Measurements from ENCODE around the gene WNT1. TPM values are rescaled to one million over a fixed set of nuclear protein-coding genes. Genes with fewer than 3 reads are reported as not detected.

WNT1 gene
- total RNA-seq, 1 experiment from 2014 or later: not detected

GRCh38 chr12:48973531-48973930 is 4.6 kb upstream of the WNT1 start:
- Histone ChIP-seq H3K9me3 (ENCODE audit: control insufficient read depth, low read depth, low read length) (no peaks in the 10 kb centered on the region), H4K8ac (replicated peaks; ENCODE audit: insufficient read length, low read depth, low read length) (no peak overlapping the region), H3K9ac (ENCODE audit: extremely low read depth, insufficient read length, low read length) (no peak overlapping the region), H3K14ac (ENCODE audit: insufficient read depth, low read length) (no peak overlapping the region), H3K79me1 (ENCODE audit: insufficient read depth, low read depth, low read length, poor library complexity, severe bottlenecking) (no peaks in the 10 kb centered on the region), H2AFZ (ENCODE audit: low read length) (no peak overlapping the region), H3K4ac (ENCODE audit: low read depth, low read length) (no peak overlapping the region), H3K23me2 (ENCODE audit: insufficient read length, low read depth, low read length, poor library complexity, severe bottlenecking) (peaks cover 9% of the 10 kb centered on the region), H2BK5ac (ENCODE audit: insufficient read length, low read length) (no peak overlapping the region), H3K18ac (ENCODE audit: insufficient read length, low read depth, low read length) (no peak overlapping the region), H4K91ac (ENCODE audit: insufficient read length, low read depth, low read length) (no peak overlapping the region), H3K4me2 (ENCODE audit: insufficient read depth, insufficient read length, low read length) (no peak overlapping the region), H3K23ac (ENCODE audit: insufficient read length, low read depth, low read length) (no peak overlapping the region), H3K27ac (ENCODE audit: insufficient read length, low read depth, low read length) (no peak overlapping the region), H3T11ph (ENCODE audit: low read length) (no peak overlapping the region), H3K27me3 (ENCODE audit: insufficient read depth, low read length) (peaks cover 91% of the 10 kb centered on the region), H4K20me1 (ENCODE audit: control insufficient read depth, insufficient read depth, insufficient read length) (no peaks in the 10 kb centered on the region), H2BK15ac (ENCODE audit: low read depth, low read length) (no peak overlapping the region), H2AK5ac (ENCODE audit: insufficient read length, low read length) (no peak overlapping the region), H3K56ac (ENCODE audit: insufficient read length, low read depth, low read length) (no peak overlapping the region), H4K5ac (ENCODE audit: insufficient read length, low read depth, low read length) (no peak overlapping the region), H2BK120ac (ENCODE audit: low read depth, low read length, poor library complexity, severe bottlenecking) (no peak overlapping the region), H3K4me1 (ENCODE audit: insufficient read depth, low read length) (peaks cover 4% of the 10 kb centered on the region), H3K79me2 (ENCODE audit: insufficient read depth, low read length) (no peaks in the 10 kb centered on the region), H2BK12ac (ENCODE audit: insufficient read length, low read depth, low read length) (no peak overlapping the region), H2BK20ac (ENCODE audit: low read depth, low read length, poor library complexity, severe bottlenecking) (no peak overlapping the region)
- H3K9me3 Mint-ChIP-seq: peaks cover 4 to 5% of the 10 kb centered on the region in 2 experiments; a peak in 4 of 5 replicates
- no CpG with 5 or more reads among the region's 12 CpGs for WGBS (ENCODE audit: extremely low coverage, insufficient read length, low lambda C conversion rate)
- DNase-seq: no peak
- H3K36me3 Mint-ChIP-seq (ENCODE audit: insufficient read depth in 1 of 3, low read depth in 3 of 3): no peaks in the 10 kb centered on the region; a peak in 1 of 7 replicates
- H3K27me3 Mint-ChIP-seq (ENCODE audit: low read depth): peaks cover 99% of the 10 kb centered on the region
- peak overlapping the region in 1 of 2 experiments; percentile 55; a peak in 3 of 5 replicates for H3K4me3 Mint-ChIP-seq
- H3K4me1 Mint-ChIP-seq: peaks cover 34 to 41% of the 10 kb centered on the region in 2 experiments
- no peak for TF ChIP-seq CTCF (conservative IDR thresholded peaks at IDR 0.05)
- no peak overlapping the region for H3K27ac Mint-ChIP-seq

Data from H9 (cell line).